OCI-LY3 (cell line): ENCODE data around the gene GPR148.

Source experiments
- H2AFZ ChIP-seq: fragments of 200-600, 300-600 bp; shearing (Covaris generic); 2 replicates; pipeline ENCODE4 v1.6.0; 2014; ENCODE audit warnings: antibody characterized with exemption, low read depth, low read length
- H3K27ac ChIP-seq: fragments of 200-600, 300-600 bp; sonication (generic); 2 replicates; pipeline ENCODE4 v1.5.1; 2014; ENCODE audit warnings: mild to moderate bottlenecking, low read length, moderate library complexity, mixed read lengths
- H3K27me3 ChIP-seq: fragments of 200-600, 300-600 bp; sonication (generic); 2 replicates; pipeline ENCODE4 v1.6.1; 2014; ENCODE audit warnings: low read depth, low read length, mixed read lengths
- H3K36me3 ChIP-seq: fragments of 200-600, 300-600 bp; sonication (generic); replicated peaks from 2 replicates; pipeline ENCODE3; 2014; ENCODE audit warnings: low read depth, low read length, mixed read lengths
- H3K4me1 ChIP-seq: fragments of 300-600, 200-600 bp; sonication (generic); 2 replicates; pipeline ENCODE4 v1.6.1; 2014; ENCODE audit warnings: low read length, mixed read lengths
- H3K4me2 ChIP-seq: fragments of 200-600, 300-600 bp; sonication (generic); 2 replicates; pipeline ENCODE4 v1.6.1; 2014; ENCODE audit warnings: low read length, mixed read lengths
- H3K4me3 ChIP-seq: fragments of 300-600, 200-600 bp; sonication (generic); 2 replicates; pipeline ENCODE4 v1.5.1; 2014; ENCODE audit warnings: antibody characterized with exemption, mild to moderate bottlenecking, low read length, moderate library complexity
- H3K79me2 ChIP-seq: fragments of 300-600, 200-600 bp; shearing (Covaris generic); 2 replicates; pipeline ENCODE4 v1.6.1; 2014; ENCODE audit warnings: mild to moderate bottlenecking, low read length, mixed read lengths
- H3K9ac ChIP-seq: fragments of 300-600, 200-600 bp; shearing (Covaris generic); 2 replicates; pipeline ENCODE4 v1.6.0; 2014; ENCODE audit warnings: mild to moderate bottlenecking, low read length, moderate library complexity
- H3K9me3 ChIP-seq: fragments of 200-600, 300-600 bp; shearing (Covaris generic); 2 replicates; pipeline ENCODE4 v1.6.1; 2014; ENCODE audit warnings: low read length, mixed read lengths; ENCODE audit not compliant: insufficient read depth
- H4K20me1 ChIP-seq: fragments of 200-600, 300-600 bp; sonication (generic); 2 replicates; pipeline ENCODE4 v1.6.1; 2016; ENCODE audit warnings: low read length, mixed read lengths; ENCODE audit not compliant: insufficient read depth
- EZH2phosphoT487 ChIP-seq: fragments of 200-600 bp; shearing (Covaris generic); IDR thresholded peaks from 2 replicates; pipeline ENCODE4 v1.6.1; 2018; ENCODE audit warnings: antibody characterized with exemption, mixed run types, low read depth
- TF ChIP-seq, protein P1 (sequence below): fragments of 200-600, 300-600 bp; sonication (generic); IDR thresholded peaks from 2 replicates; pipeline ENCODE4 v1.5.1; 2014; ENCODE audit warnings: antibody characterized with exemption, low read length, low read depth

GPR148 gene

DNA sequence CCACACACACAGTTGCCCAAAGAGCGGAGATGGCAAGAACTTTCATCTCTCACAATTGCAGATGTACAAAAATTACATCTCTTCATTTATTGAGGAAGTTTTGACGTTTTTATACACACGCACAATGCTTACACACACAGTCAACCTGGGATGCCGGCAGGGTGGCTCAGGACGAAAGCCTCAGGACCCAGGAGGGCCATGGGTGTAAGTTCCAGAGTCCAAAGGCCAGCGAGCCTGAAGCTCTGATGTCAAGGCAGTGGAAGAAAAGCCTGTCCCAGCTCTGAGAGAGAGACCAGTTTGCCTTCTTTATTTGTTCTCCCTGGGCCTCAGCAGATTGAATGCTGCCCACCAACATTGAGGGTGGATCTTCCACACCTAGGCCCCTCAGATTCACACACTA, 36.6 kb downstream of the GPR148 start:
- no peaks in the 10 kb centered on the region for H3K36me3 ChIP-seq
- H3K4me2 ChIP-seq, result no peak overlapping the region
- no peak overlapping the region for H3K9ac ChIP-seq
- H3K4me1 ChIP-seq, result no peaks in the 10 kb centered on the region
- H2AFZ ChIP-seq, result no peak overlapping the region
- no peaks in the 10 kb centered on the region for H3K79me2 ChIP-seq
- H3K9me3 ChIP-seq, result no peaks in the 10 kb centered on the region
- no peaks in the 10 kb centered on the region for H4K20me1 ChIP-seq
- no peak overlapping the region for H3K4me3 ChIP-seq
- TF ChIP-seq, protein P1, sequence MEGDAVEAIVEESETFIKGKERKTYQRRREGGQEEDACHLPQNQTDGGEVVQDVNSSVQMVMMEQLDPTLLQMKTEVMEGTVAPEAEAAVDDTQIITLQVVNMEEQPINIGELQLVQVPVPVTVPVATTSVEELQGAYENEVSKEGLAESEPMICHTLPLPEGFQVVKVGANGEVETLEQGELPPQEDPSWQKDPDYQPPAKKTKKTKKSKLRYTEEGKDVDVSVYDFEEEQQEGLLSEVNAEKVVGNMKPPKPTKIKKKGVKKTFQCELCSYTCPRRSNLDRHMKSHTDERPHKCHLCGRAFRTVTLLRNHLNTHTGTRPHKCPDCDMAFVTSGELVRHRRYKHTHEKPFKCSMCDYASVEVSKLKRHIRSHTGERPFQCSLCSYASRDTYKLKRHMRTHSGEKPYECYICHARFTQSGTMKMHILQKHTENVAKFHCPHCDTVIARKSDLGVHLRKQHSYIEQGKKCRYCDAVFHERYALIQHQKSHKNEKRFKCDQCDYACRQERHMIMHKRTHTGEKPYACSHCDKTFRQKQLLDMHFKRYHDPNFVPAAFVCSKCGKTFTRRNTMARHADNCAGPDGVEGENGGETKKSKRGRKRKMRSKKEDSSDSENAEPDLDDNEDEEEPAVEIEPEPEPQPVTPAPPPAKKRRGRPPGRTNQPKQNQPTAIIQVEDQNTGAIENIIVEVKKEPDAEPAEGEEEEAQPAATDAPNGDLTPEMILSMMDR, result no peak
- TF ChIP-seq EZH2phosphoT487, result no peak
- no peak overlapping the region for H3K27ac ChIP-seq
- no peaks in the 10 kb centered on the region for H3K27me3 ChIP-seq

DNA sequence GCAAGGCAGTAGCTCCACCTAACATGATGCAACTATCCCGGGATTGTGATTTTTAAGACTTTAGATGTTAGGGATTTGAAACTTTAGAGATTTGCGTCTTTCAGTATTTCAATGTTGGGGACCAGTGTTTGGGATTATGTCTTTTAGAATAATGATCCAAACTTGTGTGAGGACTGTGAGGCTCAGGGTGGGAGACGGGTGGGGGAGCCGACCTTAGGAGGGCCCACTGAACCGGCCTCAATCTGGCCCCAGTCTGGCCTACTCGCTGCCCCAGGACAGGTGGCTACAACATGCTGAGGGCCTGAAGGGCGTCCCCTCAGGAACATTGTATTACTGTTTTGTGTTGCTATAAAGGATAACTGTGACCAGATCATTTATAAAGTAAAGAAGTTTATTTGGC, 37.2 kb downstream of the GPR148 start:
- Histone ChIP-seq H3K27me3 (no peaks in the 10 kb centered on the region), H2AFZ (no peak overlapping the region), H3K36me3 (no peaks in the 10 kb centered on the region), H3K9ac (no peak overlapping the region), H3K4me2 (no peak overlapping the region), H3K27ac (no peak overlapping the region), H3K4me3 (no peak overlapping the region), H3K4me1 (no peaks in the 10 kb centered on the region), H4K20me1 (no peaks in the 10 kb centered on the region), H3K79me2 (no peaks in the 10 kb centered on the region), H3K9me3 (no peaks in the 10 kb centered on the region)
- TF ChIP-seq EZH2phosphoT487, result no peak

DNA sequence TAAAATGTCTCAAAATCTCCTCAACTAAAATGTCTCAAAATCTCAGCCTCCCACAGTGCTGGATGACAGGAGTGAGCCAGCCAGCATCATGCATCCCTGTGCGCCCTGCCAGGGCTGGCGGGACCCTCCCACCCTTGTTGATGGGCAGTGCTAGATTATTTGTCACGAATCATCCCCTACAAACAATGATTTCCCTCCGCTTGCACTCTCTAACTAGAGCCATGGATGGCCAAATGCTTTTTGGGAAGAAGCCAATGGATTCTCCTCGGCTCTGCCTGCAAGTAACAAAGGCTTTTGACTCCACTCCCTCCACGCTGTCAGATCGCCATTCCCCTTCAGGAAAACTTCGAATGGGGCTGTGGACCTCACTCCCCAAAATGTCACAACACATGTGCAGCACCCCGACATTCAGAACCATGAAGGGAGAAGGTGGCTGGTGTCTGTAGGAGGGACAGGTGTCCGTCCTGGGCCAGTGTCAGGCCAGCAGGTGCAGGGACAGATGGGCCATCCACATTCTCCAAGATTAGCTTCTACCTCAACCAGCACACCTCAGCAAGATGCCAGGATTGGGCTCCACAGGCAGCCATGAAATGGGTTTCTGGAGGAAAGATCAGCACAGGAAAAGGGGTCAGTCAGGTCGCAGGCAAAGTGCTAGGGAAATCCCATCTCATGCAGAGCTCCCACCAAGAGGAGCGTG, 38.0 kb downstream of the GPR148 start:
- no peaks in the 10 kb centered on the region for H3K9me3 ChIP-seq
- H3K27ac ChIP-seq, result no peak overlapping the region
- no peak overlapping the region; the same call in 1 of the 2 replicates for H2AFZ ChIP-seq
- H3K9ac ChIP-seq, result no peak overlapping the region
- no peaks in the 10 kb centered on the region for H3K79me2 ChIP-seq
- H3K27me3 ChIP-seq, result no peaks in the 10 kb centered on the region
- H4K20me1 ChIP-seq, result no peaks in the 10 kb centered on the region
- H3K4me3 ChIP-seq, result no peak overlapping the region
- H3K4me1 ChIP-seq, result no peaks in the 10 kb centered on the region
- H3K4me2 ChIP-seq, result no peak overlapping the region
- TF ChIP-seq, protein P1, result no peak
- no peak for TF ChIP-seq EZH2phosphoT487
- no peaks in the 10 kb centered on the region for H3K36me3 ChIP-seq

DNA sequence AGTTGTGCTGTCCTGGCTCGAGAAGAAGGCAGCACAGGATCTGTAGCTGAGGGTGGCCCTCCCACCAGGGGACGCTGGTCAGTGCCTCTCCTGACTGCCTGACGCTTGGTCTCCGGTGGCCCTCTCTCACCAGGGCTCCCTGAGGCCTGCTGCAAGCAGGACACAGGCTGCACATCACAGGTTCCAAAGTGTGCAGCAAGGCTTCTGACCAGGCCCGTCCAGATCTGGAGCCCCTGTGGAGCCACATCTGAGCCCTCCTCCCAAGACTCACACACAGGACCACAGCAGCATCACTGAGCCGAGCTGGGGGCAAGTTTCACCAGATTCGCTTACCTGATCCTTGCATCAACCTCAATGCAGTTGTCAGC, 38.5 kb downstream of the GPR148 start:
- Histone ChIP-seq H3K9ac (no peak overlapping the region), H3K4me3 (no peak overlapping the region), H4K20me1 (no peaks in the 10 kb centered on the region), H3K27ac (no peak overlapping the region), H3K27me3 (no peaks in the 10 kb centered on the region), H3K79me2 (no peaks in the 10 kb centered on the region), H2AFZ (no peak overlapping the region; the same call in 1 of the 2 replicates), H3K36me3 (no peaks in the 10 kb centered on the region), H3K4me2 (no peak overlapping the region), H3K4me1 (no peaks in the 10 kb centered on the region), H3K9me3 (no peaks in the 10 kb centered on the region)
- TF ChIP-seq EZH2phosphoT487, result no peak
- TF ChIP-seq, protein P1, result no peak
